ENCODE measurements around the gene EHD1.

The EHD1 gene

GRCh38 chr11:64909653-64910343 is 31.4 kb upstream of the EHD1 start:
- DNase-seq, result no peak

GRCh38 chr11:64908766-64909165 is 30.3 kb upstream of the EHD1 start:
- DNase-seq, result no peak

DNA sequence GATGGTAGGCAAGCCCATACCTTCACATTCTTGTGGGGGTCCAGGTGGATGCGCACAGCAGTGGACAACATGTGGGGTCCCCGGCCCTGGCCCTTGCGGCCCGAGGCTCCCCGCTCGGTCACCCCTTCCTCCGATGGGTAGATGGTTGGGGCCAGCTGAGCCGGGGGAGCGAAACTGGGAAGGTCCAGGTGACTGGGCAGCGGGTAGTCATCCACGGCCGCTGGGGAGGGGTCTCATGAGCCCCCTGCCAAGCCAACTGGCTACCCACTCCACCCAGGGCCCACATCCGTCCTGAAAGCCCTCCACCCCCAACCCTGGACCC is 27.9 kb upstream of the EHD1 start:
- no peak for DNase-seq

- no peak for DNase-seq
These were observed 27.3 kb upstream of the EHD1 start for GRCh38 chr11:64905516-64906313.

DNA sequence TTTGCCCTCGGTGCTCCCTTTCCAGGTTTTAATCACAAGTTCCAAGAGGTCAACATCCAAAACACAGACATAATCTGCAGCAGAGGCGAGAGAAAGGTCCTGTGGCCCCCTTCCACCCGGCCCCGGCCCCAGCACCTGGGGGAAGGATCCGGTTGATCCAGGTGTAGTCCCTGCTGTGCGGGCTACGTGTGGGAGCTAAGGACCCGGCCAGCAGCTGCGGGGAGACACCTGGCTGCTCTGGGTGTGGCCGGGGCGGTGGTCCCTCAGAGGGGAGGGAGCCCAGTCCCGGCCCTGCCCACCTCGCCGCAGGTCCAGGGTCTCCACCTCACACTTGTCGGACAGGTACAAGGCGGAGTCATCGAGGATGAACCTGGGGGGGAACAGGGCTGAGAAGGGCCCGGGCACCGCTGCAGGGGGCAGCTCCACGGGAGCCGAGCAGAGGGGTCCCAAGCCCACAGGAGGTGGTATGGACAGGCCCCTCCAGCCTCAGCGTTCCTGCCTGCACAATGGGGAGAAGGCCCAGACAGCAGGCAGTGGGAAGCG is 24.9 kb upstream of the EHD1 start:
- no peak for DNase-seq

DNA sequence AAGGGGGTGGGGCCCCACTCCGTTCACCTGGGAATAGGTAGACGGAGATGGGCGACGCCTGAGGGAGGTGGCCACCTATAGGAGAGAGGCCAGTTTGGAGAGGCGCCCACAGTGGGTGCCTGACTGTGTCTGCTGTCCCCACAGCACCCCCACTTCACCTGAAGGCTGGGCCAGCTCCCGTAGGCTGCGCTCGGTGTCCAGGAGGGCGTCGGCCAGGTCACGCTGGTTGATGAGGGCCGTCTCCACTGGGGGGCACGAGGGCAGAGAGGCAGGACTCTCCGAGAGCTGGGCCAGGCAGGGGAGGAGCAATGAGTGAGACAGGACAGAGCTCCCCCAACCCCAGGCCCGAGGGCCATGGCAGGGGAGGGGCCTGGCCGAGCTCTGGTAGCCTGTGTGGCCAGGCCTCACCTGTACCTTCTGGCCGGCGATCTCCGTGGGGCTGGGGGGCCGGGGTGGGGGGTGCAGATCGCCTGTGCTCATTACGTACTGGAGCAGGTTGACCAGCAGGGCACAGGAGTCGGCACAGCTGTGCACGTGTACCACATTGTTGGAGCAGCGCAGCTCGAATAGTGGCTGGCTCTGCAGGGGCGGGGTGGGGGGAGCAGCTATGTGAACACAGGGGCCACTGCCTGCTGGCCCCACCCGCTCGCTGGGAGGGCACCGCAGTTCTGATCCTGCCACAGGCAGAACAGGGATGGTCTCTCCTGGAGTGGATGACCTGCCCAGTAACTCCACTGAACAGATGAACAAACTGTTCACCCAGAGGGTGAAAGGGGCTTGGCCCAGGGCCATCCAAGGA is 23.9 kb upstream of the EHD1 start:
- no peak for DNase-seq

DNA sequence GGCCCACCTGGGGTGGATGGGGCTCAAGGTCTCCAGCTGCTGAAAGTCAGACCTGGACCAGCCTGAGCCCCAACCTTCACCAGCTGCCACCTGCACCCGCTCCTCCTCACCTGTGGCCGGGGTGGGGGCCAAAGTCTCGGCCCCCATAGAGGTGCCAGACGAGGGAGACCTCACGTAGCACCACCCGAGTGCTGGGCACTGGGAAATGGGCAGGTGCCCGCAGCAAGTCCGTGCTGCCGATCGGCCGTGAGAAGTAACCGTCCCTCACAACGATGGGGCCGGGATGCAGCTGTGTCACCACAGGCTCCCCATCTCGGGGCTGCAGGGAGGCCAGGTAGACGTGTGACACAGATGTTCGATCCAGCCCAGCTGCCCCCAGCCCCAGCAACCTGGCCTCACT is 22.4 kb upstream of the EHD1 start:
- no peak for DNase-seq

DNA sequence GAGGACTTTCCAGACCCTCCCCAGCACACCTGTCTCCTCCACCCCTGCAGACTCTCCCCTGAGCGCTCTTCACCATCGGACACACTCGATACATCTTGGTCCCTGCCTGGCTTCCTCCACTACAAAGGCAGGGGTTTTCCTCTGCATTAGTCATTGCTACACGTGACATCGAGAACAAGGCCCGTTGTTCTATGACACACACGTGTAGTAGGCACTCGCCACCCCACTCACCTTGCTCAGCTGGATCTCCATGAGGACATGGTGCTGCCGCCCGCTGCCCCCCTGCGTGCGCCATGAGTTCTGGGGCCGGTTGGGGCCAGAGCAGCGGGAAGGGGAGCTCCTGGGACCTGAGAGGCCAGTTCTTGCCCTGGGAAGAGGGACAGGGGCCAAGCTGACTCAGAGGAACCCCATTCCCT is 21.9 kb upstream of the EHD1 start:
- DNase-seq, result no peak

DNA sequence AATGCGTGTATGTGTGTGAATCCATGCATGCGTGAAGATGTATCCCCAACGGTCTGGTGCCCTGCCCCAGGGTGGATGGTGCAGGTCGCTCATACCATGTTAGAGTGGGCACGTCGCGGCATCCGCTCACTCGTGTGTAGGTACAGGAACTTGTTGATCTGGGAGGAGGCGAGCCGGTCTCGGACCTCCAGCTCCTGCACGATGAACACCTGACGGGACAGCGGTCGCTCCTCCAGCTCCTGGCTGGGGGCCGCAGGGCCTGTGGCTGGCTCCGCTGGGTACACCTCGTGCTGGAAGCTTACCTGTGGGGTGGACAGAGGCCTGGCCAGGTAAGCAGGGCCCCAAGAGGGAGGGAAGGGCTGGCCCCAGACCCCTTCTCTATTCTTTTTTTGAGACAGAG is 20.1 kb upstream of the EHD1 start:
- DNase-seq, result no peak

GRCh38 chr11:64898076-64898445 is 19.6 kb upstream of the EHD1 start:
- DNase-seq, result no peak

DNA sequence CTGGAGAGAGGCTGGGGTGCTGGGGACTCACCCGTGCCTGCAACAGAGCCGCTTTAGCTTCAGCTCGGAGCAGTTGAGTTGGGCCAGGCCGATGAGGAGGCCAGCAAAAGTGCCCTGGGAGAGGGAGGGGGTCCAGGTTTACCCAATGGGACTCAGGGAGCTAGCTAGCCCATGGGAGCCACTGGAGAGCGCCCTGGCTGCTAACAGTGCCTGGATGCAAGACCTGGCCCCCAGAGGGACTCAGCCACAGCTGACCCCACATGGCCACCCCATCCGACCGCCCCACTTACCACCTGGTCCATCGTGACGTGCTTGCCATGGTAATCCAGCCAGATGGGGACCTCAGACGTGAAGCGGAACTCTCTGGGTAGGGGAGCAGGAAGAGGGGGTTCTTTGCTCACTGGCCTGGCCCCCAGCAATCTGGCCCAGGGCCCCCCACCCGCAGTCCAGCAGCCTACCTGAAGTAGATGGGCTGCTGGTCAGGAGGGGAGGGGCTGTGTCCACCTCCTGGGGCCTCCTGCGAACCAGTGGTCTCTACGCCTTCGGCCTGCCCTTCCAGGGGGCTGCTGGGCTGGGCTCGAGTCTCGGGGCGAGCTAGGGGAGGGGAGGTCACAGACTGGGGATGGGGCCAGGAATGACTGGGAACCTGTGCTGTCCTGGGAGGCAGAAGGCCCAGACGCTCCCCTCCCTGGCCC is 19.1 kb upstream of the EHD1 start:
- no peak for DNase-seq

- DNase-seq, result no peak
These were observed 18.1 kb upstream of the EHD1 start for GRCh38 chr11:64896448-64897022.

DNA sequence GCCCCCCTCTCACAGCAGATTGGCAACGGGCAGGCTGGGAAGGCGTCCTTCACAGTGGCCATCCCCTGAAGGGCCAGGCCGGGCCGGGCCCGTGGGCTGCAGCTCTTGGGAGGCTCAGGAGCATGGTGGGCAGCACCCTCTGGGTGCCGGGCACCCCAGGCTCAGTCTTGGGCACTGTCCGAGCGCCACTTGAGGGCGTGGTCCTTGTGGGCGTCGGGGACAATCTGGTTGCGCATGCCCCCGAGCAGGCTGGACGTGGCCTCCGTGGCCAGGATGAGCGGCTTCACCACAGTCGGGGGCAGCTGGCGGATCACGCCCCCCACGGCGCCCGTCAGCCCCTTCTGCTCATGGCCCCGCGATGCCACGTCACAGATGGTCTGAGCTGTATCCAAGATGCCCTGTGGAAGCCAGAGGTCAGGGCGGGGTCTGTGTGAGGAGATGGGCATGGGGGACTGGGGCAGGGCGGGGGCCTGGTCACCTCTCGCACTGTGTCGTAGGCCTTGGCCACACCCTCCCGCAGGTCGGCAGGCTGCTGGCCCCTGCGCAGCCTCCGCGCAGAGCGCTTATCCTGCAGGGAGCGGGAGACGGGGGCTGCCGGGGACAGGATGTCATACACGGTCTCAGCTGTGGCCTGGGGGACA is 16.5 kb upstream of the EHD1 start:
- no peak for DNase-seq

DNA sequence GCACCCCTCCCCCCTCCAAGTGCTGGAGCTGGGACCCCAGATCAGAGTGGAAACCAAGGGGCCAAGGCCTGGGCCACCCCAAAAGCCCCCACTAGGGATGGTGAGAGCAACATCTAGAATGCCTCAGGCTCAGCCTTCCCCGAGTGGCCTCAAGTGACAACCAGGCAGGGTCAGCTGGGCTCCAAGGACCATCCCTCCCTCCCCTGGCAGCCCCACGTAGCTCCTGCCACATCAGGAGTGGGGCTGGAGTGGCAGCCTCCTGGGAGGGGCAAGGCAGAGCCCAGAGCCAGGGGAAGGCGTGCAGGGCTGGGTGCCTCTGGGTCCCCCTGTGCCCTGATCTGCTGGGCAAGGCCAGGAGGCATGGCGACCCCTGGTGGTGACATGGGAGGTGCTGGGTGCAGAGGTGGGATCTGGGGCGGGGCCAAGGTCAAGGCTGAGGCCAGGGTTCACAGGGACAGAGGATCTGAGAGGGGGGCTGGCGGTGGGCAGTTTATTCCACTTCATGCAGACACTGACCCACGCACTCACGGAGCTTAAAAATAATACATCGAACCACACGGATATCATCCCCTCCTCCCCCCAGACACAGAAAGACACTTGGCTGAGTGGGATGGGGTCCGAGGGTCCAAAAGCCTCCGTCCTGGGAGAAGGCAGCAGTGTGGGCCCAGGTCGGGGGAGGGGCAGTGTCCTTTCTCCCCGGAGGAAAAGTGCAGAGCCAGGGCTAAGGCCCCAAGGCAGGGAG is 15.8 kb upstream of the EHD1 start:
- peak; percentile 27 for DNase-seq

DNA sequence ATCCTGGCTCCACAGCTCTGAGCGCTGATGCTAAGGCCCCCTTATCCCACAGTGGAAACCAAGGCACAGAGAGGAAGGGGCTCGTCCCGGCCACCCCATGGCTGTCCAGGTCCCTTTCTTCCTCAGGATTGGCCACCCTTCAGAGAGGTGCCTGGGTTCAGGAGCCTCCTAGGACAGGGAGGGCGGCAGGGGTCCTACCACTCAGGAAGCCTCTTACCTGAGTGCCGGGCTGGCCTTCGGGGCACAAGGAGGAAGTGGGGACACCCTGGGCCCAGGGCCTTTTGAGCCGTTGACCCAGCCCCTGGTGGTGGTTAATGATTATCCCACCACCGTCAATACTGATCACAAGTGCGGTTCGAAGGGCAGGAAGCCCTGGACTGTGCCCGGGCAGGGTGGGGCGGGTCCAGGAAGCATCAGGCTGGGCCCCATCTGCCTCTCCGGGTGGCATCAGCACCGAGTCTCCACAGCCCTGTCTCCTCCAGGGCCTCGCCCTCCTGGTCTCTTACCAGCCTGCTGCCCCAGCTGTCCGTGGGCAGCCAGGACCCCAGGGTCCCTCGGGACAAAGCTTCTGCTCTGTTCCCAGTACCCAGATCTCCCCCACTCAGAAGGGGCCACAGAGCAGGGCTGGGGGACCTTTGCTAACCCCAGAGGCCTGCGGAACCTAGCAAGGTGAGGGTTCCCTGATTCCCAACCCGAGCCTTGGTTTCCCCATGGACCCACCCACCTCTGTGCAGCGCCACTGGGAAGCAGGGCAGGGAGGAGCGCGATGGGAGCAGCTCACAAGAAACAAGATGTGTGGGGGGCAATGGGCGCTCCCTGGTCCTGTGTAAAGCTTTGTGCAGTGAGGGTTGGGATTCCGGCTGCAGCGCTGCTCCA is 15.0 kb upstream of the EHD1 start:
- no peak for DNase-seq

GRCh38 chr11:64892838-64893193 is 14.4 kb upstream of the EHD1 start:
- no peak for DNase-seq

- no peak for DNase-seq
These were observed 14.0 kb upstream of the EHD1 start for GRCh38 chr11:64892411-64892831.

DNA sequence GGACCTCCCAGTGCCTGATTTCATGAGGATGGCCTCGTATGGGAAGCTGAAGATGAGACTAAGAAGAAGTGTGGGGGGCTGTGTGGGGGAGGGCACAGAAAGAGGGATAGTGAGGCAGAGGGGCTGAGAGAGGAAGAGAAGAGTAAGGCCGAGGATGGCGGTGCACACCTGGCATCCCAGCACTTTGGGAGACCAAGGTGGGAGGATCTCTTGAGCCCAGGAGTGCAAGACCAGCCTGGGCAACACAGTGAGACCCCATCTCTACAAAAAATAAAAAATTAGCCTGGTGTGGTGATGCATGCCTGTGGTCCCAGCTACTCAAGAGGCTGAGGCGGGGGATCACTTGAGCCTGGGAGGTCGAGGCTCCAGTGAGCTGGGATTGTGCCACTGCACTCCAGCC is 13.5 kb upstream of the EHD1 start:
- DNase-seq, result no peak

DNA sequence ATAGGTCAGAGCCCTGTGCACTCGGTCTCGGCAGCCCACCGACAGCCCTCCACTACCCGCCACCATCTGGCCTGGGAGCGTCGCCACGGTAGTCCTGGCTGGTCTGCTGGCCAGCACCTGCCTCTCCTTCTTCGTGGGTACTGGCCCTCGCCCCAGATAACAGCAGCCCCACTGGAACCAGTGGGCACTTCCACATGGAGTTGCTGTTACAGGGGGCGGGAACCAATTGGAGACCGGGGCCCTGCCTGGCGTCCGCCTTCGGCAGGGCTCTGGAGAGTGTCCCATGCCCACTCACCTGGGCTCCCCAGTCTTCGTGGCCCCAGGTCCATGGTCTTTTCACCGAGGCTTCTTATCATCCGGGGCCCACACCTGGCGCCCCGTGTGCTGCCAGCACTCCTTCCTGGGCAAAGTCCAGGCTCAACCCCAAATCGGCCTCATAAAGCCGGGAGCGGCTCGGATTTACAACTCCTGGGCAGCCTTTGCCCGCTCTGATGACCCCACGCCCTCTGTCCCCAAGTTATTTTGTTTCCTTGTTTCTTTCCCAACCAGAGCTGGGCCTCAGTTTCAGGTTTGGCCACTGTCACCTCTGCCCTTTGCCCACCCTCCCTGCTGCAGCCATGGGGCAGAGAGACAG is 12.9 kb upstream of the EHD1 start:
- DNase-seq, result no peak

GRCh38 chr11:64890522-64890939 is 12.1 kb upstream of the EHD1 start:
- DNase-seq, result no peak

Measured in DMS153 (cell line).